ENCODE results near the gene TBC1D13. TPM values are rescaled to one million over a fixed set of nuclear protein-coding genes. Genes with fewer than 3 reads are reported as not detected.

TBC1D13 gene
- total RNA-seq, 1 experiment from 2014 or later, result 10.9 TPM

DNA sequence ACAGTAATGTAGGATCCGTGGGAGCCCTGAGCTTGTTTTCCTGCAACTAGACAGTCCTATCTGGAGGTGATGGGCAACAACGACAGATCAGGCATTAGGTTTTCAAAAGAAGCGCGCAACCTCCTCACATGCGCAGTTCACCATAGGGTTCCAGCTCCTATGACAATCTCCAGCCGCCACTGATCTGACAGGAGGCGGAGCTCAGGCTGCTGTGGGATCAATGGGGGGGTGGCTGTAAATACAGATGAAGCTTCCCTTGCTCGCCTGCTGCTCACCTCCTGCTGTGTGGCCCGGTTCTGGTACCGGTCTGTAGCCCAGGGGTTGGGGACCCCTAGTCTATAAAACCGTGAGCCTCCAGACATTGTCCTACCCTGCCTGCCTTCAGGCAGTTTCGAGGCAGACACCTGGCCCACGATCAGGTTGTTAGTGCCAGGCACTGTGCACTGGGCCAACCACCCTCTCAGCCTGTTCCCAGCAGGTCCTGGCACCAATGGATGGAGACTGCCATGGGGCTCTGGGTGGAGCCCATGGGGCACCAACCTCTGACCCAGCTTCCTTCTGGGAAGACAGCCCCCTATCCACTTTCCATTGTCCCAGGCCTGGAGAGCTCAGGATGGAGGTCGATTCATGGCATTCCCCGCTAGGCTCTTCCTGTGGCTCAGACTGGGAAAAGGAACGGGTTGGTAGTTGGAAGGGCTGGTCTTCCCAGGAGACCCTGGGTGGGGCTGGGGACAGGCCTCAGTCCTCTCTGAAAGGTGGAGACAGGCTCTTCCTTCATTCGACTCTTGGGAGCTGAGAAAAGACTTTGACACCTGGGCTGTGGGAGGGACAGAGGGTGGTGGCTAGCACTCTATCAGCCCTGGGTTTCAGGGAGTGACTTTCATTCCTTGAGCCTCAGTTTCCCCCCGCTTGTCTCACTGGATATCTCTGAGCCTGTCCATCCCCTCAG lies 32.9 kb downstream of the TBC1D13 start:
- Mint-ChIP-seq H3K4me1 (ENCODE audit: insufficient read depth, unreplicated experiment) (no peaks in the 10 kb centered on the region), H3K27me3 (ENCODE audit: insufficient read depth, unreplicated experiment) (no peaks in the 10 kb centered on the region), H3K27ac (ENCODE audit: low read depth, unreplicated experiment) (no peak overlapping the region), H3K9me3 (ENCODE audit: unreplicated experiment) (no peaks in the 10 kb centered on the region), H3K4me3 (ENCODE audit: unreplicated experiment) (peak overlapping the region; percentile 72), H3K36me3 (ENCODE audit: insufficient read depth, unreplicated experiment) (peaks cover 29% of the 10 kb centered on the region)
- ChIA-PET POLR2A (interaction anchor here (0.5 to 4.0 kb wide), 7 partner anchors 8 to 448 kb away, joined by 3 to 39 read pairs (median 6); partner anchors contain the start of genes SPOUT1 and ZDHHC12), CTCF (interaction anchor here (0.5 to 2.8 kb wide), 10 partner anchors 10 to 323 kb away, joined by 3 to 18 read pairs (median 4); partner anchors contain the start of gene SPOUT1)
- intact Hi-C loops (cut with micrococcal nuclease), result loop anchor here (10.0 kb wide), 1 partner anchor 185 kb away; no protein-coding TSS in a partner anchor
- no peak for TF ChIP-seq CTCF (IDR thresholded peaks at IDR 0.05; ENCODE audit: unreplicated experiment)
- no peak for DNase-seq (ENCODE audit: unreplicated experiment)
- TSS peak; percentile 32 for BruUV-seq (replicated peaks)

- intact Hi-C loops (cut with micrococcal nuclease), result no loop called here
- ChIA-PET CTCF (interaction anchor here (1.9 kb wide), 1 partner anchor 24 kb away, joined by 5 read pairs; no protein-coding TSS in a partner anchor), POLR2A (interaction anchor here (0.8 to 4.0 kb wide), 4 partner anchors 9 to 127 kb away, joined by 3 to 39 read pairs (median 4); partner anchors contain the start of gene SPOUT1)
- Mint-ChIP-seq H3K4me3 (ENCODE audit: unreplicated experiment) (peak overlapping the region; percentile 12), H3K27me3 (ENCODE audit: insufficient read depth, unreplicated experiment) (no peaks in the 10 kb centered on the region), H3K36me3 (ENCODE audit: insufficient read depth, unreplicated experiment) (peaks cover 37% of the 10 kb centered on the region), H3K27ac (ENCODE audit: low read depth, unreplicated experiment) (no peak overlapping the region), H3K9me3 (ENCODE audit: unreplicated experiment) (no peaks in the 10 kb centered on the region), H3K4me1 (ENCODE audit: insufficient read depth, unreplicated experiment) (no peaks in the 10 kb centered on the region)
- no peak for TF ChIP-seq CTCF (IDR thresholded peaks at IDR 0.05; ENCODE audit: unreplicated experiment)
- no peak for DNase-seq (ENCODE audit: unreplicated experiment)
- no TSS peak for BruUV-seq (replicated peaks)
Measured at GRCh38 chr9:128820665-128821583, 33.9 kb downstream of the TBC1D13 start.

GRCh38 chr9:128821584-128822406 lies 34.7 kb downstream of the TBC1D13 start:
- intact Hi-C loops (cut with micrococcal nuclease), result no loop called here
- Mint-ChIP-seq H3K9me3 (ENCODE audit: unreplicated experiment) (no peaks in the 10 kb centered on the region), H3K27me3 (ENCODE audit: insufficient read depth, unreplicated experiment) (no peaks in the 10 kb centered on the region), H3K36me3 (ENCODE audit: insufficient read depth, unreplicated experiment) (peaks cover 38% of the 10 kb centered on the region), H3K4me1 (ENCODE audit: insufficient read depth, unreplicated experiment) (no peaks in the 10 kb centered on the region), H3K27ac (ENCODE audit: low read depth, unreplicated experiment) (no peak overlapping the region), H3K4me3 (ENCODE audit: unreplicated experiment) (no peak overlapping the region)
- no peak for DNase-seq (ENCODE audit: unreplicated experiment)
- POLR2A ChIA-PET, result interaction anchor here (0.8 to 4.0 kb wide), 3 partner anchors 8 to 61 kb away, joined by 3 to 39 read pairs (median 4); partner anchors contain the start of gene SPOUT1
- no TSS peak for BruUV-seq (replicated peaks)
- TF ChIP-seq CTCF (IDR thresholded peaks at IDR 0.05; ENCODE audit: unreplicated experiment), result no peak
- CTCF ChIA-PET, result interaction anchor here (1.9 kb wide), 1 partner anchor 23 kb away, joined by 5 read pairs; no protein-coding TSS in a partner anchor

Measured in MCF 10A (cell line).